Thoracic aorta (tissue), 2 donors: ENCODE results near the gene GPR156. TPM values are rescaled to one million over a fixed set of nuclear protein-coding genes. Genes with fewer than 3 reads are reported as not detected.

ENCODE experiments used
- ATAC-seq: fragments of 150-250 bp; one replicate; pipeline ENCODE4 v1.8.0; 2017; ENCODE audit warnings: low read depth; ENCODE audit not compliant: insufficient number of reproducible peaks, low FRiP score
- DNase-seq: peaks from one replicate; pipeline ENCODE4 v3.0.0-alpha.2; 2020; ENCODE audit warnings: low spot score
- H3K27ac ChIP-seq, 2 donors: fragments of 200-600 bp; sonication (generic); 1 replicate in 1 of 2; 2 replicates in 1 of 2; pipeline ENCODE4 v1.5.1; 2016; ENCODE audit warnings: mild to moderate bottlenecking in 2 of 2, moderate library complexity in 2 of 2
- H3K27me3 ChIP-seq: fragments of 200-600 bp; sonication (generic); replicated peaks from 2 replicates; pipeline ENCODE4 v1.6.0; 2016; ENCODE audit warnings: mild to moderate bottlenecking; ENCODE audit not compliant: insufficient read depth
- H3K36me3 ChIP-seq: fragments of 200-600 bp; sonication (generic); one replicate; pipeline ENCODE4 v1.5.1; 2016
- H3K4me1 ChIP-seq, 2 donors: fragments of 200-600 bp; sonication (generic); 1 replicate in 1 of 2; 2 replicates in 1 of 2; pipeline versions ENCODE4 v1.5.1 to v1.6.0; 2016; ENCODE audit warnings: low read depth in 2 of 2, mild to moderate bottlenecking in 1 of 2; ENCODE audit not compliant: control insufficient read depth in 1 of 2
- H3K4me3 ChIP-seq: fragments of 200-600 bp; sonication (generic); 2 replicates; pipeline ENCODE4 v1.5.1; 2016; ENCODE audit warnings: mild to moderate bottlenecking
- H3K9me3 ChIP-seq: fragments of 200-600 bp; sonication (generic); 2 replicates; pipeline ENCODE4 v1.5.1; 2016
- total RNA-seq, 2 donors: library from RNA; depleted of rRNA; stranded (reverse); fragments of >200 nt; gene quantifications; one replicate each; pipeline versions ENCODE4 v1.1.0 to v1.2.3, GENCODE V29; 2016
- TF ChIP-seq, protein P1 (sequence below): fragments of 200-600 bp; sonication (generic); IDR thresholded peaks from one replicate; pipeline ENCODE4 v1.5.1; 2019; ENCODE audit warnings: antibody characterized with exemption

GPR156 gene
- total RNA-seq, 2 donors from 2014 or later = 0.27 to 0.35 TPM

DNA sequence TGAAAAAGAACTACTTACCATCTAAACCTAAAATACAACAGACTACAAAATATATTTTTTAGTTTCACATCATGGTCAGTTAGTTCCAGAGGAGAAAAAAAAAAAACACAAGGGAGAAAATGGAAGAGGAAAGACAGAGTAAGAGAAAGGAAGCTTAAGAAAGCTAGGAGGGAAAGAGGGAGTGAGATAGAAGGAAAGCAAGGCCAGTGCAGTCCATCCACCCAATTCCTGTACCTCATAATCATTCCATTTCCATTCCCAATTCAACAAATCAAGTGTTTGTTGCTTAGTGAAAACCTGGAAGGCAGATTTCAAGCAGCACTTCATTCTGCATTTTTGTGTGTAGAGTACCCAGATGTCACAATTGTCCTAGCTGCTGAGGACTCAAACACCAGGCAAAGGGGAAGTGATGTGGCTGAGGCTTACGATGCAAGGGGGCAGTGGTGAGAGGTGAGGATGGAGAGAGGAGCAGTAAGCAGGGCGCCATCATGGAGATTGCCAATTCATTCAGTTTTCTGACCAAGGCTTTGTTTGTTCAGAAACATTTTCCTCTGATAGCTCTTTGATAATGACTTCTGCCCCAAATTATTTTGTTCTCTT, 107.2 kb downstream of the GPR156 start:
- DNase-seq (no peak), ATAC-seq (no peak)
- Histone ChIP-seq H3K27me3 (no peaks in the 10 kb centered on the region), H3K27ac (peak overlapping the region; percentile 41 to 80), H3K9me3 (no peaks in the 10 kb centered on the region), H3K4me3 (peak overlapping the region; percentile 48), H3K36me3 (no peaks in the 10 kb centered on the region), H3K4me1 (peaks cover 9 to 26% of the 10 kb centered on the region in 2 donors)
- TF ChIP-seq, protein P1, sequence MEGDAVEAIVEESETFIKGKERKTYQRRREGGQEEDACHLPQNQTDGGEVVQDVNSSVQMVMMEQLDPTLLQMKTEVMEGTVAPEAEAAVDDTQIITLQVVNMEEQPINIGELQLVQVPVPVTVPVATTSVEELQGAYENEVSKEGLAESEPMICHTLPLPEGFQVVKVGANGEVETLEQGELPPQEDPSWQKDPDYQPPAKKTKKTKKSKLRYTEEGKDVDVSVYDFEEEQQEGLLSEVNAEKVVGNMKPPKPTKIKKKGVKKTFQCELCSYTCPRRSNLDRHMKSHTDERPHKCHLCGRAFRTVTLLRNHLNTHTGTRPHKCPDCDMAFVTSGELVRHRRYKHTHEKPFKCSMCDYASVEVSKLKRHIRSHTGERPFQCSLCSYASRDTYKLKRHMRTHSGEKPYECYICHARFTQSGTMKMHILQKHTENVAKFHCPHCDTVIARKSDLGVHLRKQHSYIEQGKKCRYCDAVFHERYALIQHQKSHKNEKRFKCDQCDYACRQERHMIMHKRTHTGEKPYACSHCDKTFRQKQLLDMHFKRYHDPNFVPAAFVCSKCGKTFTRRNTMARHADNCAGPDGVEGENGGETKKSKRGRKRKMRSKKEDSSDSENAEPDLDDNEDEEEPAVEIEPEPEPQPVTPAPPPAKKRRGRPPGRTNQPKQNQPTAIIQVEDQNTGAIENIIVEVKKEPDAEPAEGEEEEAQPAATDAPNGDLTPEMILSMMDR = no peak

DNA sequence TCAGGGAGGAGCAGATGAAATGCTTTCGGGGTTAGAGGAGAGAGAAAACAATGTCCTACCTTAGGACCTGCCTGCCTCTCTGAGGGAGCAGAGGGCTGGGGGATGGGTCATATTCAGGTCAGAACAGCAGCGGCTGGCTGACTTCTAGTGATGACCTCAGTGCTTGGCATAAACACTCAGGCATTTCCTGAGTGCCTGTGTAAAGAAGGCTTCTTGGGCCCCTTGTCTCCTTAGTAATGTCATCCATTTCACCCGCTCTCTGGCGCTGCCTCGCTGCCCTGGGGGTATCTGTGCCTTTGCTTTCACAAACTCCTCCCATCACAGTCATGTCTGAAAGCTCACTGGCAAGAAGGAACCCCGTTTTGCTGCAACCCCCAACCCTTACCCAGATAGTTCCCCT, 107.9 kb downstream of the GPR156 start:
- Histone ChIP-seq H3K27ac (peak overlapping the region; percentile 41 to 80), H3K36me3 (no peaks in the 10 kb centered on the region), H3K27me3 (no peaks in the 10 kb centered on the region), H3K4me1 (peaks cover 9 to 29% of the 10 kb centered on the region in 2 donors), H3K9me3 (no peaks in the 10 kb centered on the region), H3K4me3 (peak overlapping the region; percentile 48)
- peak; percentile 80 for ATAC-seq
- TF ChIP-seq, protein P1 = no peak
- peak; percentile 18 for DNase-seq

DNA sequence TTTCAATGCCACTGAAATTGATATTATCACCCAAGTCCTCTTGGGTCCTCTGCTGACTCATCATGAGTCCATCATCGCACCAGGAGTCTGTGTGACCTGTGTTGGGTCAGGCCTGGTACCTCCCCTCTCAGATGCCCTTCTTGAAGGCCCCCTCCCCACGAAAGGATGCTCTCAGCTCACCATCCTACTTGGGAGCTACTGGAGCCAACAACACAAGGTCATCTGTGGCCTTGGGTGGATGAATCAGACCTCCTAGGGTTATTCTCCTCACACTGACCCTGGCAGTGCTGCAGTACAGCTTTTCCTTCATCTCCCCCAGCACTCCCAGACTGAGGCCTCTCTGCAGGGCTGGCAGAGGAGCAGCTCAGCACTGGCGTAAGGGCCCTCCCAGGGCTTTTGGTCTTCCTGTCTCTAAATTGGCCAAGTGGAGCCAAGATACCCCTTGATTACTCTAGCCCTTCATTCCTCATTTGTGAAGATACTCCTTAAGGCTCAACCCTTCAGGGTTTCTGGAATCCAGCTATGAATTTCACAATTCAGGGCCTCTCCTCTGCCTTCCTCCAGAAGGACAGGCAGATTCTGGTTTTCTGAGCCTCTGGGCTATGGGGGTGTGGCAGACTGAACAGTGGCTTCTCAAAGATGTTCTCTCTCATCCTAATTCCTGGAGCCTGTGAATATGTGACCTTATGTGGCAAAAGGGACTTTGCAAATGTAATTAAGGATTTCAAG, 110.0 kb downstream of the GPR156 start:
- no peak overlapping the region for H3K27ac ChIP-seq
- TF ChIP-seq, protein P1 = no peak
- DNase-seq (no peak), ATAC-seq (no peak)
- no peaks in the 10 kb centered on the region for H3K36me3 ChIP-seq
- no peak overlapping the region for H3K4me3 ChIP-seq
- H3K27me3 ChIP-seq = no peaks in the 10 kb centered on the region
- peaks cover 12 to 41% of the 10 kb centered on the region in 2 donors for H3K4me1 ChIP-seq
- H3K9me3 ChIP-seq = no peaks in the 10 kb centered on the region

DNA sequence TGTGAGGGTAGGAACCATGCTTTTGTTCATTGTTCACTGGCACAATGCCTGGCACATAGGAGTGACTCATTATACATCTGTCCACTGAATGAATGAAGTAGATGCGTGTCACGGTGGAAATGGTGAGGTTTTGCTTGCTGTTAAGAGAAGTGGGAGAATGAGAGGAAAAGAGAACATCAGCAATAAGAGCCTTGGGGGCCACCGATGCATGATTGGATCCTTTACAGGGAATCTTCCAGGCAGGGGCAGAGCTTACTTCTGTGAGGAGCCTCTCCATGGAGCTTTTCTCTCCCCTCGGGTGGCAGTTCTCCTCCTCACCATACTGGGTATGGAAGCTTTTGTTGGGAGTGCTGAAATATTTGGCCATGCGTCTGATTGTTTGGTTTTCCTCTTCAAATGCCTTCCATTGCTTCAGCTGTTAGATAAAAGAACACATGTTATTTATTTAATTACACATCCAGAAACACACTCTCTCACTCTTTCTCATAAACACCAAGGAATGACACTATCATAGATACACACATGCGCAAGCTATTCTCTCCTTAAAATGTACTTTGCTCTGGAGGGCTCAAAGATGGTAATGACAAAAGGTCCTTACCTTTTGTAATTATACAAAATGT, 111.9 kb downstream of the GPR156 start:
- no peak for ATAC-seq
- Histone ChIP-seq H3K27ac (no peak overlapping the region), H3K27me3 (no peaks in the 10 kb centered on the region), H3K4me3 (no peak overlapping the region), H3K36me3 (no peaks in the 10 kb centered on the region), H3K4me1 (peaks cover 12 to 38% of the 10 kb centered on the region in 2 donors), H3K9me3 (no peaks in the 10 kb centered on the region)
- DNase-seq = no peak
- TF ChIP-seq, protein P1 = no peak

DNA sequence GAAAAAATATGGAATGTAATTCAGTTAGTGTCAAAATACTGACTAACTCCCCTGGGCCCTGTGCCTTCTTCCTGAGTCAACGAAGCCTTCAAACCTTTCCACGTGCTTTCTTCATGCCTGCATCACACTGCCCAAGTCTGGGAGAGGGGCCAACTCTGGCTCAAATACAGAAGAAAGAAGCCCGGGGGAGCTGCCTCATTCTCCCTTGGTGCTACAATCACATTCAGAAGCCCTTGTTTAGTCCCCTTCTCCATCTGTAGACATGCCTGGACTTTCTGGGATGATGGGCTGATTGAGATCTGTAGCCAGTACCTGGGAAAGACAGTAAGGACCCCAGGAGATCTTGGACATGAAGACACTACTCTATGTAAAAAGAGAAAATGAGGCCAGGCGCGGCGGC, 113.0 kb downstream of the GPR156 start:
- no peaks in the 10 kb centered on the region for H3K36me3 ChIP-seq
- H3K4me3 ChIP-seq = no peak overlapping the region
- ATAC-seq (peak; percentile 64), DNase-seq (peak; percentile 50)
- peaks cover 8 to 27% of the 10 kb centered on the region in 2 donors for H3K4me1 ChIP-seq
- no peaks in the 10 kb centered on the region for H3K27me3 ChIP-seq
- peak overlapping the region in 1 of 2 donors; percentile 9 for H3K27ac ChIP-seq
- no peaks in the 10 kb centered on the region for H3K9me3 ChIP-seq
- TF ChIP-seq, protein P1 = no peak
